CD4-positive, alpha-beta T cell treated with Interleukin-4 for 1 hour (primary cell): Measurements from ENCODE around the gene ALDH4A1.
A peak's percentile ranks its signal among the peaks of the same experiment; 100 is the strongest.

Experiments used
- DNase-seq, 2 donors: peaks; one replicate each; pipeline ENCODE4 v3.0.0-alpha.2; 2020 to 2022

The ALDH4A1 gene

DNA sequence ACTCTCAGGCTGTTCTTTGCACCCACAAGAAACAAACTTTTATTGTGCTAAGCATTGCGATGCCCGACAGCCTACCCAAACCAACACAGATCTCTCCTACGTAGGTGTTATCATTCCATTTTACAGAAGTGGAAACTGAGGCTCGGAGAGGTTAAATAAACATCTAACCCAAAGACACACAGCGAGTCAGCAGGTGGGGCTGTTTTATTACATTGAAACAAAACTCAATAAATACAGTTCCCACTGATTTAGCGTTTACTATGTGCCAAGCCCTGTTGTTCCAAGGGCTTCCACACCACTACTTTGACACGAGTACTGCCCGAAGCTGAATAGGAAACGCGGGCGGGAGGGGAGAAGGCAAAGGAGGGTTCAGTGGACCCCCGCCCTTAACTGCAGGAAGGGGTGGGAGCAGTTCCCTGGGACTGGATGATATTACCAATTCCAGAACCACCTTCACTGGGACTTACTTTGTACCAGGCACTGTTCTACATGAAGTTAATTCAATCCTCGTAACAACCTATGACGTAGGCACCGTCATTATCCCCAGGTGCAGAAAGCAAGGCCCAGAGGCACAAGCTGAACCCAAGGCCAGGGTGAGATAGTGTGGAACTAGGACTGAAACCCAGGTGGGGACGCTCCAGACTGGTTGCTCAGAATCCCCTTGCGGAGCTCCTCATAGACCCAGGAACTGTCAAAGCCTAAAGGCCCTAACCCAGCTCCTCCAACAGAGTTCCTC lies 19.3 kb upstream of the ALDH4A1 start:
- DNase-seq, result no peak

DNA sequence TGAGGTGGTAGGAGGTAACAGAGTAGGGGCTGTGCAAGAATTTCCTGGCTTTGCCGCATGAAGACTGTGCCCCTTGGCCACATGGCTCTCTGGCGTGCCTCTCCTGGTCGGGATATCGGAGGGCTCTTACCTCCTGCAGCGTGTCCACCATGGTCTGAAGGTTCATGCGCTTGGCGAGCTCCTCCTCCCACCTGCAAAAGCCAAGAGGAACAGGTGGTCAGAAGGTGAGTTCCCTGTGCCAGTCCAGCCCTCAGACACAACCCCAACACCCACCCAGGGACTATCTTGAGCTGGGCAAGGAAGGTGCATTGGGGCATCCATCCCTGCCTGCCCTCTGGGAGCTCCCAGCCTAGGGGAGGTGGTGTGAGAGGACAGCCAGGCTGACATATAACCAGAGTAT lies 18.6 kb upstream of the ALDH4A1 start:
- no peak for DNase-seq

DNA sequence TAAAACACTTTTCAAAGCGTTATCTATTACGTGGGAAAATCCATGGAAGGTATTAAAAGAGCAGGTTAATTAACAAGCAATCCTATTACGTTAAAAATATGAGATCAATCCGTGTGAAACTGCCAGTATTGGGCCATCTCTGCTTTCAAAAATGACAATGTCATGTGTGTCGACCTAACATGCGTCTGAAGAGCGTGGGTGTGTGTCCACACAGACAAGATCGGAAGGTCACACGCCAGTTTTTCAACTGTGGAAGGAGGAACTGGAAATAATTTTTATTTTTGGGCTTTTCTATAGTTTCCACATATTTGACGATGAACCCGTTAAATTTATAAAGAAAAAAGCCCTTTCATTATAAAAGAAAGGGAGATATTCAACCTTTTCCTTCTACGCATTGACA lies 17.6 kb upstream of the ALDH4A1 start:
- DNase-seq, result no peak

DNA sequence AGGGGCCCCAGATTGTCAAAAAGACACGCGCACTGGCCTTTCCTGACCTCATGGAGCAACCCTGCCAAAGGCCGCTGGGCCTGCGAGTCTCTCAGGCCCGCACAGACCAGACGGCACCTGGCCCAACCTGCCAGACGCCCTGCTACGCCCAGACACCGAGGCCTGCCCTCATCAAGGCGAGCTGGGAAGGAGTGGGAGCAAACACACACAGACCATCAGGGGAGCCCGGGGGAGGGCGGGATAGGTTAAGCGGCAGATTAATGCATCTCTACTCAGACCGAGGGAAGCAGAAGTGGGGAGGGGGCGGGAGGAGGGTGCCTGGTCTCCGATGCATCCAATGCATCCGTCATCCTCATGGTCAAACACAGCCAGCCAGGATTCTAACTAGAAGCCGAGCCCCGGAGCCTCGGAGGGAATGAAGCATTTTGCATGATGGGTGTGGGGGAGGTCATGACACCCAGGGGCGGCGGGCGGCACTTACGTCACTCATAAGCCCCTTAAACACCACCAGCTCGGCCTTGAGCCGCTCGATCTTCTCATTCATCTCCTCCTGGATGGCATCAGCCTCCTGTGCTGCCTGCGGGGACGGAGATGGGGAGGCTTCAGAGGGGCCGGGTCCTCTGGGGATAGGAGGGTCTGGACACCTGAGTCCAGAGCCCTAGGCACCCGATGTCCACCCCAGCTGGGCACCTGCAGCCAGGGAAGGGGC lies 17.0 kb upstream of the ALDH4A1 start:
- no peak for DNase-seq

DNA sequence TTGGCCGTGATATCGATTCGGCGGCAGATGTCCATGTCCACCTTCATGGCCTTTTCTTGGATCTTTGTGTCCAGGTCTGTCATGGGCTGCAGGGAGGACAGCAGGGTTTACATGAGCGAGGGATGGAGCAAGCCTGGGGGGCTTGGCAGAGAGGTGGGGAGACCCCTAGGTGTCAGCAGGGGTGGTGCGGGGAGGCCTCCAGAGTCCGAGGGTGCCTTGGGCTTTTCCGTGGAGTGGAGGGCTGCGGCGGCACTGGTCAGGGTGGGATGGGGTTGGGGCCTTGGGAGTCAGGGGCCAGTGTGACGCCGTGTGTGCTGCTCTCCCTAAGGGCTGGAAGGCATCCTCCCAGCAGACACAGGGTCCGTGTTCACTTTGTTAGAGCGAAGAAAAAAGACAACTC lies 16.1 kb upstream of the ALDH4A1 start:
- no peak for DNase-seq

DNA sequence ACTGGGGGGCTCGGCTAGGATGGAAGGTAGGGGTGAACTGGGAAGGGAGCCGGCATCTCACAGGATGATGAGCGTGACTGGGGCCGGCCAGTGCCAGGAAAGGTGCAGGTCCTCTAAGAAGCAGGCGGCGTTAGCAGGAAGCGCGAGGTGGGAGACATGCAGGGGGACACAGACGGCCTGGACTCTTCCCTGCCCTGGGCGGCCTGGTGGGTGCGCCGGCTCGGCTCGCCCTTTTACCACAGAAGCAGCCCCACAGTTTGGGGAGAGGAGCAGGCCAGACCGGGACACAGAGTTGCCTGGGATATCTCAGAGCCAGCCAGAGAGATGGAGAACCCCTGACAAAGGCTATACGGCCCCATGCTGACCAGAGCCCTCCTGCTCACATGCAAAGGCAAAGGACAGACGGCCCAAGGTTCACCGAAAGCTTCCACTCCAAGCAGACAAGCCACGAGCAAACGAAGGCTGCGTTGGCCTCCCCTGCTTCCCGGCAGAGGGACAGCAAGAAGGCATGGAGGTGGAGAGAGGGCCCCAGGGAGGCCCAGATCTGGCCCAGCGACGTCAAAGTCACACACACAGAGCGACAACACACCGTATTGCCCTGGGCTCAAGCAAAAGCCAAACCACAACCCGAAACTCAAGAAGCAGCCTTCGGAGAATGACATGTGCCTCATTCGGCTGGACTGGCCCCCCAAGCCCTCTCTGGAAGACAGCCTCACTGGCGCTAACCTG lies 14.9 kb upstream of the ALDH4A1 start:
- DNase-seq, result no peak

DNA sequence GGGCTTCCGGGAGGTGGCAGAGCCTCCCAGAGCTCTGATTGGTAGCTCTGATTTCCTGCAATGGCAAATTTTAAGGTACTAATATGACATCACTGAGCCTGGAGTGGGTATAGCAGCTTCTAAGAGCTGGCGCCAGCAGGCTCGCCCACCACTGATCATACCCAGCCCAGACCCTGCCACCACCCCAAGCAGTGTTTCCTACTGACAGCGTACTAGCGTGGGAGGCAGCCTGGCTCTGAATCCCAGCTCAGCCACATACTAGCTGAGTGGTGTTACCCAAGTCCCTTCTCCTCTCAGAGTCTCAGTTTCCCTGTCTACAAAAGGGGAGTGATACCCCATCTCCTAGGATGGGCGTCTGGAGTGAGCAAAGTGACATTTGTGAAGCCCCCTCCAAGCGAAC lies 13.0 kb upstream of the ALDH4A1 start:
- no peak for DNase-seq

DNA sequence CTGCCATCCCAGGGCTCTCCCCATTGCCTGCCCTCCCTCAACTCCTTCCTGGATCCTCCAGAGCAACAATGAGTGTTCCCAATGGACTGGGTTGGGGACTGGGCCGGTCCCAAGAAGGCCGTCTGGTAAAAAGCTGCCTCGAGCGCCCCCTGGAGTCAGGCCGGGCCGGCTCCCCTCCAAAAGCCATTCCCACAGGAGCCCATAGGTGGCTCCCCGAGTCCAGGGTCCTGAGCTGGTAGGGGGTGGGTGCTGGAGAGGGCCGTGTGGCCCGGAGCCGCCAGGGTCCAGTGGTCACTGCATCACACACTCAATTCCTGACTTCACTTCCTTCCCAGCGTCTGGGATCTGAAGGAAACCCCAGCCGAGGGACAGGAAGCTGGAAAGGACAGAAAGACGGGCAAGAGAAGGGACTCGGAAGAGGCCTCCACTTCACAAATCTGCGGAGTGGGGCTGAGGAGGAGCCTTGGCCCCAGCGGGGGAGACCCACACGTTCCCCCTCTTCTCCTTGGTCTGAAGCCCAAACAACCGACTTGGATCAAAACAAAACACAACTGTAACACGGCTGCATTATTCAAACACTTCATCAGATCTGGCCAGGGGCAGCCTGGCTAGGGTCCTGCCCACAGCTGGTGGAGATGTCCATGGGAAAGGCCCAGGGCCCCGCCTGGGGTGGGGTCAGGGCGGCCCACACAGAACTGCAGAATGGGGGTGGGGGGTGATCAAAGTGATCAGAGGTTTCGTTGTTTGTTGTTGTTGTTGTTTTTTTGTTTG lies 10.9 kb upstream of the ALDH4A1 start:
- DNase-seq, result peak; percentile 75 to 78

DNA sequence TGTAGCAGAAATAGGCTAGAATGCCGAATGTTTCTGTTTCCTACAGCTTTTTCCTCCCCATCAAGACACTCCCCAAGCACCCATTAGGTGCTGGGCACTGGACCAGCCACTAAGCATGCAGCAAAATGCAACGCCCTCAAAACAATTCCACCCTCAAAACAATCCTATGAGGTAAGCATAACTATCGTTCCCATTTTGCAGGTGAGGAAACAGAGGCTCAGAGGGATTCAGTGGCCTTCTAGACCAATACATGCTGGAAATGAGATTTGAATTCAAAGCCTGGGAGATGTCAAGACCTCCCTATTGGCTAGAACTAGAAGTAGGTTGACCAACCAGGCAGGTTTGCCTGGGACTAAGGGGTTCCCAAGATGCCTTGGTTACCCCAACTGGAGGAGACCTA lies 10.2 kb upstream of the ALDH4A1 start:
- no peak for DNase-seq

DNA sequence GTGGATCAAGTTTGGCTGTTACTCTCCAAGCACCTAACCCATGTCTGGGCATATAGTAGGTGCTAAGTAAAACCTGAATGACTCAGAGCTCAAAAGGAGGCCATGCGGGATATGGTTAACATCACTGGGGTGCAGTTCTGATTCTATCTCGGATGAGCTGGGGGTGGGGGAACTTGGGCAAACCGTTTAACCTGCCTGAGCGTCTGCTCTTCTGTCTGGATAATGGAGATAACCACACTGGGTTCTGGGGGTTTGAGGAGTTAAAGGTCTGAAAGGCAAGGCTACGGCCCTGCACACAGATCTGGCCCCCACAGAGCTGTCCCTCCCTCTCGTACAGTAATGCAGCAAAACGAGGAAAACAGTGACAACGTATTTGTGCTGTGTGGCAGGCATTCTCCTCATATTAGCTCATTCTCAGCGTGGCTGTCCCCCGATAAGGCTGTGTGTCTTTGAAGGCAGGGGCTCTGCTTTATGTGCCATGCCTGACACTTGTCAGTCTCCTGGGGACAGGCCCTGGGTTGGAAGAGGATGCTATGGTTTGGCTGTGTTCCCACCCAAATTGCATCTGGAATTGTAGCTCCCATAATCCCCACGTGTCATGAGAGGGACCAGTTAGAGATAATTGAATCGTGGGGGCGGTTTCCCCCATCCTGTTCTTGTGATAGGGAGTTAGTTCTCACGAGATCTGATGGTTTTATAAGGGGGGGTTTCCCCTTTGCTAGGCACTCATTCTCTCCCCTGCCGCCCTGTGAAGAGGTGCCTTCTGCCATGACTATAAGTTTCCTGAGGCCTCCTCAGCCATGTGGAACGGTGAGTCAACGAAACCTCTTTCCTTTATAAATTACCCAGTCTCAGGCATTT lies 6.8 kb upstream of the ALDH4A1 start:
- DNase-seq, result no peak

DNA sequence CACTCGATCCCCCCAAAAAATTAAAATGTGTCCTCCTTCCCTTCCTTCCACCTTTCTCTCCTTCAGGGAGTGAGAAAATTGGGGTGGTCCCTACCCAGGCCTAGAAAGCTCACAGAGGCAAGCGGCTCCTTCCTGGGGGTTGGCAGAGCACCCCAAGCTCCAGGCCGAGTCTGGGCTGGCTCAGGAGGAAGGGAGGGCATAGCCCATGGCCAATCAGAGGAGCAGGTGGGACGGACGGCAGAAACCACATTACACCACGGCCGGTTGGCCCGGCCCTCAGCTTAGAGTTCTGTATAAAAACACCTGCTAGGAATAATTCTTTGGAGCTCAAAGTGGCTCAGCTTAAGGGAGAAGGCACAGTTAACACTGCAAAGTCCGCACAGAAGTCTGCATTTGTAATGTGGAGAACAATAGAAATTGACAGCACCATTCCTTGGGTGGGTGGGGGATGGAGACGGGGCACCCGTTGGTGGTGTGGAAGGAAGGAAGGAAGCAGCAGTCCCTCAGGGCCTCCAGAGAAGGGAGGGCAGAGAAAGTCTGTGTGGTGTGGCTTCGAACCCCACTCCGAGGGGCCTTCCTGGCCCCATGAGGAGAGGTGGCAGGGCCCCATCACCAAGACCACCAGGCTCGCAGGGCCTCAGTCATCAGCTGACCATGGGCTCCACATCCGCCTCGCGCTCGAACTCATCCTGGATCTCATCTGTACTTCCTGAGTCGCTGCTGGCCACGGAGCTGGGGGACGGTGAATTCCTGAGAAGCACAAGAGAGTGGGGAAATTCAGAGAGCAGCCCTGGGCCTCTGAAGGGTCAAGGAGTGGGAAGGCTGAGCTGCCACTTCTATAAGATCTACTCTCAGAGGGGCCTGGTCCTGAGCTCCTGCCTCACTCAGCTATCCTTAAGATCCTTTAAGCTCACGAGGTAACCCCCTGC lies 5.8 kb upstream of the ALDH4A1 start:
- DNase-seq, result peak in 1 of 2 donors; percentile 47

DNA sequence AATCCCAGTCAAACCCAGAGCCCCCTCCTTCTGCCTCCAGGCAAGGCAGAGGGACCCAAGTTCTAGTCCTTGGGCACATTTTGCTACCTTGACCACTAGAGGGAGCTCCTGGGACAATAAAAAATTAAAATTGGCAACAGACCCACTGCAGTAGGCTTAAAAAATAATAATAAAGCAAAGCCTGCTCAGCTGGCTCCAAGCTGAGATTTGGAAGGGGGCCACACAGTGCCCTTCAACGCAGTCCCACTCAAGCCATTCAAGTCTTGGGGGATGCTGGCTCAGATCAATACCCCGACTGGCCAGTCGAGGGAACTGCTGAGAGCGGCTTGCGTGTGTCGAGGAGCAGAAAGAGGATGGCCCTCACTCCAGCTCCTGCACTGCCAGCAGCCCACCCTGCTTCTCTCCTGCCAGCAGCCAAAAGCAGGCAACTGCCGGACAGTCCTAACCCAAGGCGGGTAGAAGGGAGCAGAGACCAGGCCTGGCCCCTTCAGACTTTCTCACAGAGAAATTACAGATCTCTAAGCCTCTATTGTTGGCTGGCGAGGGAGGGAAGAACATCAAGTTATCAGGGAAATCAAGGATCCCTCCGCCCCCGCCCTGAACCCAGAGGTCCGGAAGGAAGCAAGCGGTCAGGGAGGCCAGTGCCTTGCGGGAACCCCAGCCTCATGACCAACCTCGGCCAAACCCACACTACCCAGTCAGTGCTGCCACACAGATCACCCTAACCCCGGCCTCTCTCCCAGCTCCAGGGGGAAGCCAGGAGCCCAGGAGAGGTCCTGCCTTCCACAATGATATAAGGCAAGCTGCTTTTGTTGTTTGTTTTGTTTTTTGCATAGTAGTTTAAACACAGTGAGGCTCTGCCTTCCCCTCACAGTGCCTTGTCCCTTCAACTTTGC lies 4.9 kb upstream of the ALDH4A1 start:
- DNase-seq, result peak; percentile 74 to 85

DNA sequence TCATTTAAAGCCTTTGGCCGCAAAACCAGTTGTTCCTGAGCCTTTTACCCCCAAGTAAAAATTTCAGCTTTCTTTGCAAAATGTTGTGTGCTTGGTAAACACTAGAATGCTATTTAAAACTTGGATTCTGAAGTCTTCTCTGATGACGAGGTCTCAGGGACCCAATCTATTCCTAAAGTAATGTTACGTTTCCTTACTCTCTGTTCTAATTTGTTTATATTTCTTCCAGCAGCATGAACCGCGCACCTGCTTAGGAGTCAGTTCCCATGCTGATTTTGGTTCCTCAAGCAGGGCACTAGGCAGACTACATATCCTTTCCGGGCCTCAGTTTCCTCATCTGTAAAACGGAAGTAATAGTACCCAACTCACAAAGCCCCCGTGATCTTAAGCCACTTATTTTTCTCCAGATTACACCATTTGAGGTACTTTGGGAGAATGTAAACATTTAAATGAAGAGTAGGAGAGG lies 969 bp upstream of the ALDH4A1 start:
- DNase-seq, result no peak

DNA sequence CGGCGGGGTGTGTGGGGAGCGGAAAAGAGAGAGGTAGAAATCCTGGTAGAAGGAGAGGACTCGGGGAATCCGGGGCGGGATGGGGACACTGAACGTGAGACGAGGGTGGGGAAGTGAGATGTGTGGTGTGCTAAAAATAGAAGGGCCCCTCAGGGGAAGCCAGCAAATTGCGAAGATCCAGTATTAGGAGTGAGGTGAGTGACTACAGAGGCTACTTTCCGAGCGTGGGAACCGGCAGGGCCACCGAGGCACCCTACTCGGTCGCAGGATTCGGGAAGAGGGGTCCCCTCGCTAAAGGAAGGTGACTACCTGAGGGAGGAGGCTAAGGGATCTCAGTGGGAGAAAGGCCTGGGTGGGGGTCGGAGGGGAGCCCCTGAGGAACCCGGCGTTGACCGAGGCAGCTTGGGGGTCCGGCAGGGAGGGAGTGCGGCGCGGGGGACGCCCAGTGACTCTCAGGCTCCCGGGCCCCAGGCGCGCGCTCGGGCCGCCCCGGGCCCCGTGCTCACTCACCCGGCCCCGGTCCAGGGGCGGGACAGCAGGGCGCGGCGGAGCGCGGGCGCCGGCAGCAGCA lies 318 bp downstream of the ALDH4A1 start:
- no peak for DNase-seq

DNA sequence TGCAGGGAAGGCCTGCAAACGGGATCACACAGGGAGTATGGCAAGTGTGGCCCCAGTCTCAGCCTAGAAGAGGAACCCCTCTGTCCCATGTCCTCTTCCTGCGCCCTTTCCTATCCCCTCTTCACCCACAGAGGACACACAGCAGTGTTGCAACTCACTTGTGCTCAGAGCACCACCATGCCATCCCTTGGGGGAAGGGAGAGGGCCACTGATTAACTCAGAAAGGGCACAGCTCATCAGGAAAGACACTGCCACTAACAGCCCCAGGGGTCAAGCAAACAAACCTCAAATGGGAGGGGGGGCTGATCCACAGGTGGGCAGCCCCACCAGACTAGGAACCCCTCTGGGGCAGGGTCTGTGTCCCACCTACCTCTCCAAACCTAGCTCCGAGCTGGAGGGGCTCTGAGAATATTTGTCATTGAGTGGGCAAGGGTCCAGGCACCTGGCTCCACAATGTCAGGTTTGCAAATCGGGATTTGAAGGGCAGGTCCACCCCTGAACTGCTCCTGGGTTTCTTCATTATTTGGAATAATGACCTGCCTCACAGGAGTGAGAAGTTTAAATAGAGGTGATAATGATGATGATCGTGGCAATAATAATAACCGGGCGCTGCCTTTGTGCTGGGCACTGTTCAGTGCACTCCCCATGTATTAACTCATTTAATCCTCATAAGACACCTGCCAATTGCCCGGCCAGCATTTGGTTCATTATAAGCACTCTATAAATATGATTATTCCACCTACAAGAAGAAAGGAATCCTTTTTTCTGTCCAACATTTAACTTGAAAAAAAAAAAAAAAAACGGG lies 1.0 kb downstream of the ALDH4A1 start:
- DNase-seq, result no peak

DNA sequence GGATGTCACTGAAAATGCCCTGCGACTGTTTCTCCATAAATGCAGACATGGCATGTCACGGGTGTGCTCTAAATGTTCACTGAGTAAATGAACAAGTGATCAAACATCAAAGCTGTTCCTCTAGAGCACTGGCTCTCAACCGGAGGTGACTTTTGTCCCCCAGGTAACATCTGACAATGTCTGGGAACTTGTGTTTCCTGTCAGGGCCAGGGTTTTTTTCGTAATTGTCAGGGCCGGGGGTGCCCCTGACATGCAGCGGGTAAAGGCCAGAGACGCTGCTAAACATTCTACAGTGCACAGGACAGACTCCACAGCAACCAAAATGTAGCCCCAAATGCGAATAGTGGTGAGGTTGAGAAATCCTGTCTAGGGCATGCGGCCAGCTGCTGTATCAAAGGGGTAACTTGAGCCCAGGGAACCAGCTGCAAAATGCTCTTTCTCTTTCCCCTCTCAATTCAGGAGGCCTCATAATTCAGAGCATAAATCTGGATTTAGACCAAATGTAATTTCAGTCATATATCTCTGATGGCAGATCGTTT lies 2.0 kb downstream of the ALDH4A1 start:
- no peak for DNase-seq

DNA sequence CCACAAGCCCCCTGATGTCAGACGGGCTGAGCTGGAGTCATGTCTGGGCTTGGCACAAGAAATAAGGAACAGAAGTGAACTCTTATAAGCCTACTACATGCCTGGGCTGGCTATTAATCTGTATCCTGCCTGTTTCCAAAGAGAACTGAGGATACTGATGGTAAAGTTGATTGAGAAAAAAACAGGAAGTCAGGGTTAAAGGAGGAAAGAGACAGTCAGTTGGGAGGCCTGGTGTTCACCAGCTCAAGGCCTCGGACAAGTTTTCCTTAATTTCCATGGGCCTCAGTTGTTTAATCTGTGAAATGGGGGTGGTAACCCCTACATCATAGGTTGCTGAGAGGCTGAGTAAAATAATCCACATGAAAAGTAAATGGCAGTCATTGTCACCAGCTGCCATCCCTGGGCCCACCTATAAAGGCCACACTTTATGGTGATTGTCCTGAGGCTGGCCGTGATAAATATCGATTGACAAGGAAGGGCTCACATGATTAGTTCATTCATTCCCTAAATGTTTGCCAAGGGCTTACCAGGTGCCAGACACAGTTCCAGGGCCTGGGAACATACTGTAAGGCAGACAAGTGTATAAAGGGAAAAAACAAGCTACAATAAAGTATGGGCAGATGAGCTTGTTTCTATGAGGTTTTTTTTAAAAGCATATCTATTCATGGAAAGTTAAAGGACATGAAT lies 2.8 kb downstream of the ALDH4A1 start:
- no peak for DNase-seq

DNA sequence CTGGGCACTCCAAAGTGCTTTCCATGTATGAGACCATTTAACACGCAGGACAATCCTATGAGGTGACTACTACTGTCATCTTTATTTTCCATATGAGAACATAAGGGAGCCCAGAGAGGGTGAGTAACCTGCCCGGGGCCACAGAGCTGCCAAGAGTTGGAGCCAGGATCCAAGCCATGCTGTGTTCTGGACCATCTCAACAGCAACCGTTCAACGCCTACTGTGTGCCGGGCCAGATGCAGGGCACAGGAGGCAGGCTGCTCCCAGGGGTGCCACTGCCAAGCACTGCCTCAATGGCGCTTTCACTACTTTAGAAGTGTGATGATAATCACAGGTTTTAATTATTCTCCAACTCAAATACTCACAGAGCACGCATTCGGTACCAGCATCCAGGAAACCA lies 3.8 kb downstream of the ALDH4A1 start:
- no peak for DNase-seq
